Measurements from ENCODE around the gene RASL10B.

The RASL10B gene

DNA sequence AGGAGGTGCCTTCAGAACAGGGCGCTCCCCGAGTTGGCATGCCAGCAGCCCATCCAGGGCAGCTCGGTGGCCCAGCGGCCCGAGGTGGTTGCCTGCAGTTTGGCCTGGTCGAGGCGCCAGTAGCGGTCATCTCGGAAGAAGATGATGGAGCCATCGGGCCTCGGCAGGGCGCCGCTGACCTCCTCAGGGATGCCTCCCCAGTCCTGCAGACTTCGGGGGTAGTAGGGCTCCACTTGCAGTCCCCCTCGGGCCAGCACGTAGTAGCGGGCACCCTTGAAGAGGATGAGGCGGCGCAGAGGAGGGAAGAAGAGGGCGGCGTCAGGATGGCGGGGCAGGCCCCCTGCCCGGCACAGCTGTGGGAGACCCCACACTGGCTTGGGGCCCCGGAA lies 35.0 kb downstream of the RASL10B start:
- FAIRE-seq, result no peak

GRCh38 chr17:35766903-35767510 lies 35.6 kb downstream of the RASL10B start:
- no peak for FAIRE-seq

DNA sequence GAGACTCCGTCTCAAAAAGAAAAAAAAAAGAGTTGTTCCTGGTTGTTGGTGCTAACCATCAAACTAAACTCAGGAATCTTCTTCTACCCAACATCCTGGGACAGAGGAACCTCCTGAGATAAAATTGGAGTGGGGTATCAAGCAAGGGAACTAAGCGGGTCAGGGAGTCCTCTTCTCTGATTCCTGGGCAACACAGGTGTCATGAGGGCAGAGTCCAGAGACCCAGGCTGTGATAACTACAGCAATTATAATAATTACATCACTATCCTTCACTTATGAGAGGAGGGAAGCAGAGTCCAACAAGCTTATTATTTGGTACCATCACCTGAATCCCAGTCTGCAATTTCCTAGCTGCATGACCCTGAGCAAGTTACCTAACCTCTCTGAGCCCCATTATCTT lies 37.4 kb downstream of the RASL10B start:
- no peak for FAIRE-seq

GRCh38 chr17:35769895-35770486 lies 38.6 kb downstream of the RASL10B start:
- no peak for FAIRE-seq

DNA sequence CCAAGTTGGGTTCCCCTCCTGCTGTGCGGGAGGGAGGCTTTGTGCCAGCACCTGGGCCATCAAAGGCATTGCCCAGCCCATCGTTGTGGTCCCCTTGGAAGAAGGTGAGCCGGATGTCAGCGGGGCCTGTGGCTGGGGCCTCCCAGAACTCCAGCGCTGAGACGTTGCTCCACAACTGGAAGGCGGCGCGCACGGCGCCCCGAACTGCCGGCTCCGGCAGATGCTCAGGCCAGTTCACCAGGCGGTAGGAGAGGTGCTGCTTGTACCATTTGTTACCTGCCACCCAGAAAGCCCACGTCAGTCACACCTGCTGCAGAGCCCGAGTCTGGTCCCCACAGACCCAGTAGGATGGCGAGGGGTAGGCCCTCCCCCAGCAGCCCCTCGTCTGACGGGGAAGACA lies 41.7 kb downstream of the RASL10B start:
- FAIRE-seq, result no peak

- no peak for FAIRE-seq
Observed at GRCh38 chr17:35773679-35774425, 42.4 kb downstream of the RASL10B start.

- no peak for FAIRE-seq
Observed at GRCh38 chr17:35774499-35774898, 43.1 kb downstream of the RASL10B start.

GRCh38 chr17:35775039-35775438 lies 43.6 kb downstream of the RASL10B start:
- no peak for FAIRE-seq

DNA sequence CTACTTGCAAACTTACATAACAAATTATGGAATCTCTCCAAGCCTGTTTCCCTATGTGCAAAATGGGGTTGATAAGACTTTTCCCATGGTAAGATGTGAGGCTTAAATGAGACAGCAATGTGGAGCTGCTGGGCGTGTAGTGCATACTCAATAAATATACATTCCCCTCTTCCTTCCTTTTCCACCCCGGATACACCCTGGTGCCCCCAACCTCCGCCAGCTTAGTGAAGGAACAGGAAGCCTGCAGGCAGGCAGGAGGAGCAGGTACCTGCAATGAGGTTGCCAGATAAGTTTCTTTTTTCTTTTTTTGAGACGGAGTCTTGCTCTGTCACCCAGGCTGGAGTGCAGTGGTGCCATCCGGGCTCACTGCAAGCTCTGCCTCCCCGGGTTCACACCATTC lies 44.1 kb downstream of the RASL10B start:
- no peak for FAIRE-seq

- no peak for FAIRE-seq
Observed at GRCh38 chr17:35778641-35779196, 47.3 kb downstream of the RASL10B start.

GRCh38 chr17:35780950-35781349 lies 49.5 kb downstream of the RASL10B start:
- no peak for FAIRE-seq

DNA sequence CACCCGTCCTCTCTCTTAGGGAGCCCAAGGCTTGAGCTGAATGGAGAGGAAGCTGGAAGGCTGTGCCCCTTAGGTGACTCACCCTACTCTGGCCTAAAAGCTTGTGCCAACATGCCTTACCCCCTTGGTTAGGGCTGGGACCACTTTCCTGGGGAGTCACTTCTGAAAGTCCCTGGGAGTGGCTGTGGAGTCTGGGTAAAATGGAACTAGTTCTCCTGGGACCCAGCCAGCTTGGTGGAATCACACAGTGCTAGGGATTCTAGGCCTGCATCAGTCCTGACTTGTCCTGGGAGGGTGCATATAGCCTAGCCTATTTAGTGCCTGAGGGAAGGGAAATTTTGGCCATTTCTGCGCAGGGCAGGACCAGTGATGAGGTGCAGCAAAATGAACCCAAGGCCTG lies 53.5 kb downstream of the RASL10B start:
- no peak for FAIRE-seq

GRCh38 chr17:35786941-35787432 lies 55.5 kb downstream of the RASL10B start:
- no peak for FAIRE-seq

GRCh38 chr17:35788477-35789368 lies 57.3 kb downstream of the RASL10B start:
- FAIRE-seq, result no peak

DNA sequence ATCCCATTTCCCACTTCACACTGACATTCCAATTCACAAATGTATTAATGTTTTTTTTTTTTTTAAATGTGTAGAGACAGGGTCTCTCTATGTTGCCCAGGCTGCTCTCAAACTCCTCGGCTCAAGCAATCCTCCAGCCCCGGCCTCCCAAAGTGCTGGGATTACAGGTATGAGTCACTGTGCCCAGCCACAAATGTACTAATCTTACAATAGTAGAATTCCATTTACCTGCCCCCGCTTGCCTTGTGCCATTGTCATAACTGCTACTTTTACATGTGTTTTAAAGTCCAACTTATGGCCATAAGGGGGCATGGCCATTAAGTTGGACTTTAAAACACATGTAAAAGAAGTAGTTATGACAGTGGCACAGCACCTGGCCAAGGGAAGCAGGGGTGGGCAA lies 59.4 kb downstream of the RASL10B start:
- FAIRE-seq, result no peak

GRCh38 chr17:35791681-35792350 lies 60.4 kb downstream of the RASL10B start:
- FAIRE-seq, result no peak
